Natural killer cell (primary cell): ENCODE results near the gene AMER3. TPM values are rescaled to one million over a fixed set of nuclear protein-coding genes. Genes with fewer than 3 reads are reported as not detected.

Source experiments
- ATAC-seq, 3 donors: fragments of 150-1000 bp in 2 of 3; fragments of 200-7000 bp in 1 of 3; cut with Tn5 transposase; 1 replicate in 1 of 3; 2 replicates in 2 of 3; pipeline ENCODE4 v1.10.0; 2021; ENCODE audit warnings: mild to moderate bottlenecking in 2 of 3, moderate library complexity in 2 of 3
- DNase-seq, 2 donors: peaks; one replicate each; pipeline versions ENCODE4 v3.0.0 to v3.0.0-alpha.2; 2013 to 2021; ENCODE audit warnings: mixed read lengths in 1 of 2
- H3K27ac ChIP-seq: one replicate; pipeline ENCODE4 v1.5.1; 2013; ENCODE audit warnings: mild to moderate bottlenecking, low read length
- H3K27me3 ChIP-seq: one replicate; pipeline ENCODE4 v1.6.1; 2013; ENCODE audit warnings: low read length; ENCODE audit not compliant: control insufficient read depth, insufficient read depth
- H3K36me3 ChIP-seq: one replicate; pipeline ENCODE4 v1.6.1; 2013; ENCODE audit warnings: low read length; ENCODE audit not compliant: control insufficient read depth, insufficient read depth
- H3K4me1 ChIP-seq: one replicate; pipeline ENCODE4 v1.6.1; 2013; ENCODE audit warnings: low read length; ENCODE audit not compliant: control insufficient read depth, insufficient read depth
- H3K4me3 ChIP-seq: one replicate; pipeline ENCODE4 v1.5.1; 2013; ENCODE audit warnings: low read length
- H3K9me3 ChIP-seq: one replicate; pipeline ENCODE4 v1.6.1; 2013; ENCODE audit warnings: low read length; ENCODE audit not compliant: control insufficient read depth, insufficient read depth
- H3K27ac Mint-ChIP-seq, 2 donors: one replicate each; pipeline ENCODE4 v1.8.0; 2022; ENCODE audit warnings: mild to moderate bottlenecking in 2 of 2, mixed read lengths in 2 of 2, moderate library complexity in 1 of 2
- H3K27me3 Mint-ChIP-seq, 2 donors: one replicate each; pipeline ENCODE4 v1.8.0; 2022; ENCODE audit warnings: low read depth in 2 of 2, mixed read lengths in 2 of 2
- H3K36me3 Mint-ChIP-seq: one replicate; pipeline ENCODE4 v1.8.0; 2022; ENCODE audit warnings: mixed read lengths
- H3K4me1 Mint-ChIP-seq, 2 donors: one replicate each; pipeline ENCODE4 v1.8.0; 2022; ENCODE audit warnings: mixed read lengths in 2 of 2
- H3K4me3 Mint-ChIP-seq: one replicate; pipeline ENCODE4 v1.8.0; 2022; ENCODE audit warnings: mild to moderate bottlenecking, moderate library complexity, mixed read lengths
- H3K9me3 Mint-ChIP-seq, 2 donors: one replicate each; pipeline ENCODE4 v1.8.0; 2022; ENCODE audit warnings: mixed read lengths in 2 of 2
- WGBS: methylation state at CpG from one replicate; pipeline ENCODE4 v1.1.7; 2013; ENCODE audit warnings: missing lambda C conversion rate; ENCODE audit not compliant: insufficient coverage; 5-methylcytosine and 5-hydroxymethylcytosine counted together
- intact Hi-C: fragments of 100-400 bp; cut with micrococcal nuclease; formaldehyde crosslinking; loops from one replicate; pipeline ENCODE4 v1.14.2; 2022
- total RNA-seq, 4 donors: library from RNA; stranded (reverse); fragments of 120-200 nt in 1 of 4; gene quantifications; one replicate each; pipeline versions ENCODE4 v1.2.3 to v1.2.4, GENCODE V29; 2013 to 2022
- TF ChIP-seq, protein P1 (sequence below): fragments of 200-600 bp; IDR thresholded peaks from one replicate; pipeline ENCODE4 v1.8.0; 2022; ENCODE audit warnings: antibody characterized with exemption

AMER3 gene
- total RNA-seq, 3 donors from 2014 or later (not counting 1 experiment from before 2014, with no cell fraction given) = not detected

- no peaks in the 10 kb centered on the region for H3K9me3 Mint-ChIP-seq
- Histone ChIP-seq H3K4me1 (peaks cover 27% of the 10 kb centered on the region), H3K4me3 (no peak overlapping the region), H3K36me3 (no peaks in the 10 kb centered on the region), H3K27ac (no peak overlapping the region), H3K9me3 (no peaks in the 10 kb centered on the region), H3K27me3 (no peaks in the 10 kb centered on the region)
- H3K27ac Mint-ChIP-seq = no peak overlapping the region
- no peak for ATAC-seq
- H3K4me1 Mint-ChIP-seq = peaks cover 42 to 47% of the 10 kb centered on the region in 2 donors
- WGBS = 29% methylated on average over 4 of the region's 4 CpGs
- intact Hi-C loops = loop anchor here (10.0 kb wide), 1 partner anchor 313 kb away; the partner anchor contains the start of gene PLEKHB2
- DNase-seq = no peak
- TF ChIP-seq, protein P1, sequence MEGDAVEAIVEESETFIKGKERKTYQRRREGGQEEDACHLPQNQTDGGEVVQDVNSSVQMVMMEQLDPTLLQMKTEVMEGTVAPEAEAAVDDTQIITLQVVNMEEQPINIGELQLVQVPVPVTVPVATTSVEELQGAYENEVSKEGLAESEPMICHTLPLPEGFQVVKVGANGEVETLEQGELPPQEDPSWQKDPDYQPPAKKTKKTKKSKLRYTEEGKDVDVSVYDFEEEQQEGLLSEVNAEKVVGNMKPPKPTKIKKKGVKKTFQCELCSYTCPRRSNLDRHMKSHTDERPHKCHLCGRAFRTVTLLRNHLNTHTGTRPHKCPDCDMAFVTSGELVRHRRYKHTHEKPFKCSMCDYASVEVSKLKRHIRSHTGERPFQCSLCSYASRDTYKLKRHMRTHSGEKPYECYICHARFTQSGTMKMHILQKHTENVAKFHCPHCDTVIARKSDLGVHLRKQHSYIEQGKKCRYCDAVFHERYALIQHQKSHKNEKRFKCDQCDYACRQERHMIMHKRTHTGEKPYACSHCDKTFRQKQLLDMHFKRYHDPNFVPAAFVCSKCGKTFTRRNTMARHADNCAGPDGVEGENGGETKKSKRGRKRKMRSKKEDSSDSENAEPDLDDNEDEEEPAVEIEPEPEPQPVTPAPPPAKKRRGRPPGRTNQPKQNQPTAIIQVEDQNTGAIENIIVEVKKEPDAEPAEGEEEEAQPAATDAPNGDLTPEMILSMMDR = no peak
- no peak overlapping the region for H3K4me3 Mint-ChIP-seq
- H3K27me3 Mint-ChIP-seq = no peaks in the 10 kb centered on the region
- H3K36me3 Mint-ChIP-seq = no peaks in the 10 kb centered on the region
Observed at GRCh38 chr2:130791617-130791939, 36.2 kb downstream of the AMER3 start.

DNA sequence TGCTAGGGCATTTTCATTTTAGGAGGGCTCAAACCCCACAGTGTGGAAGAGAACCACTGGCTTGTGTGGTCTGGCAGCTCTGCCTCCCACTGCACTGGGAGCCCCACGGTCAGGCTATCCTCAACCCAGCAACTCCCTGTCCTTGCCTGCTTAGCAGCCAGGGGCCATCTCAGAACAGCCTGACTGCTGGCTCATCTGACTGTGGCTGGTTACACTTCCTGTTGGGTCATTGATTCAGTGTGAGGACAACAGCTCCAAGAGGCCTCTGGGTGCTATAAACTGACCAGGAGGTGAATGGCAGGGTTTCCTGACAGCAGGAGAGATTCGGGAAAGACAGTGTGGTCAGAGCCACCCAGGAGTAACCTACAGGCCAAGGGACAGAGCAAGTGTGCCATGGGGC, 40.1 kb downstream of the AMER3 start:
- TF ChIP-seq, protein P1 = no peak
- no peak overlapping the region for H3K4me3 ChIP-seq
- WGBS = 29% methylated on average over 2 of the region's 2 CpGs
- DNase-seq (no peak), ATAC-seq (no peak)
- Mint-ChIP-seq H3K27me3 (no peaks in the 10 kb centered on the region), H3K4me3 (peak overlapping the region; percentile 85), H3K27ac (peak overlapping the region; percentile 84 to 95), H3K36me3 (no peaks in the 10 kb centered on the region), H3K9me3 (no peaks in the 10 kb centered on the region), H3K4me1 (peaks cover 43 to 59% of the 10 kb centered on the region in 2 donors)
- H3K4me1 ChIP-seq = peaks cover 47% of the 10 kb centered on the region
- no peaks in the 10 kb centered on the region for H3K36me3 ChIP-seq
- peak overlapping the region; percentile 53 for H3K27ac ChIP-seq
- no peaks in the 10 kb centered on the region for H3K9me3 ChIP-seq
- intact Hi-C loops = loop anchor here (10.0 kb wide), 1 partner anchor 309 kb away; the partner anchor contains the start of gene PLEKHB2
- H3K27me3 ChIP-seq = no peaks in the 10 kb centered on the region

DNA sequence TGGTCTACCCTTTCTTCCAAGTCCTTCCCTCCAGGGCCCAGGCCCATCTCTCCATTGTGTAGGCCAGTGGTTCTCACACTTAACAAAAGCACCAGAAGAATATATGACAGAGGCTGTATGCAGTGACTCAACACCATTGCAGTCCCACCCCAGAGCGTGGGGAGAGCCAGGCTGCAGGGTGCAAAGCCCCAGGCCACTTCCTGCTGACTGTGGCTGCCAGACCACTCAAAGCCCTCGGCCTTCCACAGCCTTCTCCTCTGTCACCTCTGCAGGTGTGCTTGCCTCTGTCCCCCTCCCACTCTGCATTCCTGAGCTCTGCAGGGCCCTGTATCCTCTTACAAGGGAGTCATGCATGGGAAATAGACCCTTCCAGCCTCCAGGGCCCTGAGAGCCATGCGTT, 41.0 kb downstream of the AMER3 start:
- peak; percentile 51 to 68 (median 60) for ATAC-seq

More for the DNA sequence above, 41.0 kb downstream of the AMER3 start:
- 32% methylated on average over 3 of the region's 3 CpGs for WGBS
- intact Hi-C loops = loop anchor here (2.0 to 10.0 kb wide), 2 partner anchors 69 to 309 kb away; partner anchors contain the start of gene PLEKHB2
- peaks cover 43 to 57% of the 10 kb centered on the region in 2 donors for H3K4me1 Mint-ChIP-seq
- Histone ChIP-seq H3K27ac (peak overlapping the region; percentile 53), H3K4me3 (no peak overlapping the region), H3K27me3 (no peaks in the 10 kb centered on the region), H3K36me3 (no peaks in the 10 kb centered on the region), H3K9me3 (no peaks in the 10 kb centered on the region), H3K4me1 (peaks cover 47% of the 10 kb centered on the region)
- peak overlapping the region; percentile 84 to 95 for H3K27ac Mint-ChIP-seq
- H3K4me3 Mint-ChIP-seq = peak overlapping the region; percentile 81
- H3K27me3 Mint-ChIP-seq = no peaks in the 10 kb centered on the region
- DNase-seq = peak; percentile 18 to 71
- no peaks in the 10 kb centered on the region for H3K9me3 Mint-ChIP-seq
- TF ChIP-seq, protein P1 = no peak
- H3K36me3 Mint-ChIP-seq = no peaks in the 10 kb centered on the region
